ENCODE results near the gene LDLRAD2. TPM values are rescaled to one million over a fixed set of nuclear protein-coding genes. Genes with fewer than 3 reads are reported as not detected.

The LDLRAD2 gene
- total RNA-seq, 1 experiment from 2014 or later, result not detected

DNA sequence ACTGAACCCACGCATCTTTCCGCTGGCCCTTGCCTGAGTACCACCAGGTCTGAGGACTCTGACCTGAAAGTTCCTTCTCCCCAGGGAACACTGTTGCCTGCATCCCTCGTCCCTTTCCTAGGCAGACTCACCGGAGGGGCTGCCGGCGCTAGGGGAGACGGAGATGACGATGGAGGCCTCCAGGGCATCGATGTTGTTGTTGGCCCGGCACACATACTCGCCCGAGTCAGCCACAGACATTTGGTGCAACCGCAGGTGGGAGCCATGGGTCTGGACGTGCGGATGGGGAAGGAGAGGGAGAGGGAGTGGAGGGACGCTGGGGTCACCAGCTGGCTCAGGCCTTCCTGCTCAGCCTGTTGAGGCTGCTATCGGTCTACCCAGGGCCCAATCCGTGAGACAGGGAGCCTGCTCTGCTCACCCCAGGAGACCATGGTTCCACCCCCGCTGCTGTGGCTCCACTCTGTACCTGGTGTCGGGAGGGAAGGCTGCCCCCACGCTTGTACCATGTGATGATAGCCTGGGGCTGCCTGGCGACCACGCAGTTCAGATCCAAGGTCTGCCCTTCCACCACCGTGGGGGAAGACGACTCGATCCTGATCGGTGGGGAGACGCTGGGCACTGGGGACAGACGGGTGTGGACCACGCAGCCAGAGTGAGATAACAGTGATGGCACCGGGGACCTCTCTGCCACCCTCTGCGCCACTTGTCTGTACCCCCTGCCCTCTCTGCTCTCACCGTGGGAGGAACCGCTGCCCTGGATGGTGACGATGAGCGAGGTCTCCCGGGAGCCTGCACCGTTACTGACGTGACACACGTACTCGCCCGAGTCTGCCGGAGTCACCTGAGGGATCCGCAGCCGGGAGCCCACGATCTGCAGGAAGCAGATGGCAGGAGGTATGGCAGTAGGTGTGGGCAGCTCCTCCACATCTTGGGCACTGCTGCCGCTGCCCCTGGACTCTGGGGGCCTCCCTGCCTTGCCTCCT lies 35.4 kb downstream of the LDLRAD2 start:
- H3K27ac ChIP-seq (ENCODE audit: low read length), result no peak overlapping the region
- H3K4me1 ChIP-seq (ENCODE audit: control insufficient read depth, insufficient read depth, low read length), result no peaks in the 10 kb centered on the region
- POLR2A ChIA-PET, result interaction anchor here (0.6 kb wide), 1 partner anchor 231 kb away, joined by 8 read pairs; no protein-coding TSS in a partner anchor
- no TSS peak for BruUV-seq (replicated peaks)
- in situ Hi-C loops (cut with HindIII; ENCODE audit: low pct_unique_long_range_greater_than_20kb, low sequenced_read_pairs), result no loop called here
- DNase-seq (ENCODE audit: low read depth, low spot score), result no peak
- ATAC-seq, result no peak
- peaks cover 2% of the 10 kb centered on the region; the same call in 1 of the 2 replicates for H3K36me3 ChIP-seq (ENCODE audit: control insufficient read depth, insufficient read depth, low read length)
- no peaks in the 10 kb centered on the region for H3K9me3 ChIP-seq (ENCODE audit: control insufficient read depth, insufficient read depth, low read depth, low read length)
- H3K27me3 ChIP-seq (ENCODE audit: control insufficient read depth, insufficient read depth, low read length), result no peaks in the 10 kb centered on the region
- no peak overlapping the region for H3K4me3 ChIP-seq (ENCODE audit: low read depth in 2 of 2, low read length in 2 of 2)
- TF ChIP-seq SIN3A (IDR thresholded peaks at IDR 0.05; ENCODE audit: borderline replicate concordance, insufficient read depth, low read depth, low read length) (no peak), POLR2AphosphoS5 (IDR thresholded peaks at IDR 0.05; ENCODE audit: low read depth, low read length) (no peak)
- CTCF ChIA-PET, result no interaction called here
- intact Hi-C loops (cut with micrococcal nuclease; ENCODE audit: unreplicated experiment), result no loop called here

DNA sequence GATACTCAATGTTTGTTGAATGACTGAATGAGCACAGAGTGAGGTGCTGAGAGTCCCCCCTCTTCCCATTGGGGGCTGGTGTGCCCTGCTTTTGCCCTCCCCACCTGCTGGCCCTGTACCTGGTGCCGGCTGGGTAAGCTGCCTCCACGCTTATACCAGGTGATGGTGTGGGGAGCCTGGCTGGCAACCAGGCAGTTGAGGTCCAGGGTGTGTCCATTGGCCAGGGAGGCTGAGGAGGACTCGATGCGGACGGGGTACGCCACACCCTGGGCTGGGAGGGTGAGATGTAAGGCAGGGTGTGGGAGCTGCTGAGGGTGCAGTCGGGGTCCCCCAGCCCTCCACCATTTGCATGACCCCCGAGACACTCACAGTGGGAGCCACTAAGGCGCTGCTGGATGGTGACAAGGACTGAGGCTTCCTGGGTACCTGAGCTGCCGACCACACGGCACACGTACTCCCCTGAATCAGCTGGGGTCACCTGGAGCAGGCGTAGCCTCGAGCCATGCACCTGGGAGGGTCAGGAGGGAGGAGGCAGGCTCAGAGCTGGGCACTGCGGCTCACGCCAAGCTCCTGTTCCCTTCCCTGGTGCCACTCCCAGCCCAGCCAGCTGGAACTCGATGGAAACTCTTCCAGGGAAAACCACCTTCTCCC lies 36.6 kb downstream of the LDLRAD2 start:
- TF ChIP-seq TCF7L2 (IDR thresholded peaks at IDR 0.05; ENCODE audit: low read depth, low read length) (no peak), SIN3A (IDR thresholded peaks at IDR 0.05; ENCODE audit: borderline replicate concordance, insufficient read depth, low read depth, low read length) (no peak), POLR2AphosphoS5 (IDR thresholded peaks at IDR 0.05; ENCODE audit: low read depth, low read length) (no peak)
- TF ChIP-seq, protein P1, sequence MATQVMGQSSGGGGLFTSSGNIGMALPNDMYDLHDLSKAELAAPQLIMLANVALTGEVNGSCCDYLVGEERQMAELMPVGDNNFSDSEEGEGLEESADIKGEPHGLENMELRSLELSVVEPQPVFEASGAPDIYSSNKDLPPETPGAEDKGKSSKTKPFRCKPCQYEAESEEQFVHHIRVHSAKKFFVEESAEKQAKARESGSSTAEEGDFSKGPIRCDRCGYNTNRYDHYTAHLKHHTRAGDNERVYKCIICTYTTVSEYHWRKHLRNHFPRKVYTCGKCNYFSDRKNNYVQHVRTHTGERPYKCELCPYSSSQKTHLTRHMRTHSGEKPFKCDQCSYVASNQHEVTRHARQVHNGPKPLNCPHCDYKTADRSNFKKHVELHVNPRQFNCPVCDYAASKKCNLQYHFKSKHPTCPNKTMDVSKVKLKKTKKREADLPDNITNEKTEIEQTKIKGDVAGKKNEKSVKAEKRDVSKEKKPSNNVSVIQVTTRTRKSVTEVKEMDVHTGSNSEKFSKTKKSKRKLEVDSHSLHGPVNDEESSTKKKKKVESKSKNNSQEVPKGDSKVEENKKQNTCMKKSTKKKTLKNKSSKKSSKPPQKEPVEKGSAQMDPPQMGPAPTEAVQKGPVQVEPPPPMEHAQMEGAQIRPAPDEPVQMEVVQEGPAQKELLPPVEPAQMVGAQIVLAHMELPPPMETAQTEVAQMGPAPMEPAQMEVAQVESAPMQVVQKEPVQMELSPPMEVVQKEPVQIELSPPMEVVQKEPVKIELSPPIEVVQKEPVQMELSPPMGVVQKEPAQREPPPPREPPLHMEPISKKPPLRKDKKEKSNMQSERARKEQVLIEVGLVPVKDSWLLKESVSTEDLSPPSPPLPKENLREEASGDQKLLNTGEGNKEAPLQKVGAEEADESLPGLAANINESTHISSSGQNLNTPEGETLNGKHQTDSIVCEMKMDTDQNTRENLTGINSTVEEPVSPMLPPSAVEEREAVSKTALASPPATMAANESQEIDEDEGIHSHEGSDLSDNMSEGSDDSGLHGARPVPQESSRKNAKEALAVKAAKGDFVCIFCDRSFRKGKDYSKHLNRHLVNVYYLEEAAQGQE (IDR thresholded peaks at IDR 0.05; ENCODE audit: insufficient read depth in 1 of 2, low read depth in 2 of 2, low read length in 1 of 2), result no peak
- TF ChIP-seq, protein P2, sequence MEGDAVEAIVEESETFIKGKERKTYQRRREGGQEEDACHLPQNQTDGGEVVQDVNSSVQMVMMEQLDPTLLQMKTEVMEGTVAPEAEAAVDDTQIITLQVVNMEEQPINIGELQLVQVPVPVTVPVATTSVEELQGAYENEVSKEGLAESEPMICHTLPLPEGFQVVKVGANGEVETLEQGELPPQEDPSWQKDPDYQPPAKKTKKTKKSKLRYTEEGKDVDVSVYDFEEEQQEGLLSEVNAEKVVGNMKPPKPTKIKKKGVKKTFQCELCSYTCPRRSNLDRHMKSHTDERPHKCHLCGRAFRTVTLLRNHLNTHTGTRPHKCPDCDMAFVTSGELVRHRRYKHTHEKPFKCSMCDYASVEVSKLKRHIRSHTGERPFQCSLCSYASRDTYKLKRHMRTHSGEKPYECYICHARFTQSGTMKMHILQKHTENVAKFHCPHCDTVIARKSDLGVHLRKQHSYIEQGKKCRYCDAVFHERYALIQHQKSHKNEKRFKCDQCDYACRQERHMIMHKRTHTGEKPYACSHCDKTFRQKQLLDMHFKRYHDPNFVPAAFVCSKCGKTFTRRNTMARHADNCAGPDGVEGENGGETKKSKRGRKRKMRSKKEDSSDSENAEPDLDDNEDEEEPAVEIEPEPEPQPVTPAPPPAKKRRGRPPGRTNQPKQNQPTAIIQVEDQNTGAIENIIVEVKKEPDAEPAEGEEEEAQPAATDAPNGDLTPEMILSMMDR (IDR thresholded peaks at IDR 0.05), result no peak
- in situ Hi-C loops (cut with HindIII; ENCODE audit: low pct_unique_long_range_greater_than_20kb, low sequenced_read_pairs) (no loop called here), intact Hi-C loops (cut with micrococcal nuclease; ENCODE audit: unreplicated experiment) (no loop called here)
- ChIA-PET POLR2A (no interaction called here), CTCF (no interaction called here)
- Histone ChIP-seq H3K9me3 (ENCODE audit: control insufficient read depth, insufficient read depth, low read depth, low read length) (no peaks in the 10 kb centered on the region), H3K4me3 (ENCODE audit: low read depth in 2 of 2, low read length in 2 of 2) (no peak overlapping the region), H3K4me1 (ENCODE audit: control insufficient read depth, insufficient read depth, low read length) (no peaks in the 10 kb centered on the region), H3K27me3 (ENCODE audit: control insufficient read depth, insufficient read depth, low read length) (no peaks in the 10 kb centered on the region), H3K36me3 (ENCODE audit: control insufficient read depth, insufficient read depth, low read length) (peaks cover 2% of the 10 kb centered on the region; the same call in 1 of the 2 replicates), H3K27ac (ENCODE audit: low read length) (no peak overlapping the region)
- ATAC-seq (no peak), DNase-seq (ENCODE audit: low read depth, low spot score) (no peak)
- BruUV-seq (replicated peaks), result no TSS peak

Data from Panc1 (cell line).